ENCODE results near the gene TIMMDC1.
"Not testable (repeated sequence)": the region's sequence is repeated elsewhere in the genome, so short reads cannot be mapped to it uniquely, and the experiment has no call there.

The TIMMDC1 gene

GRCh38 chr3:119557192-119557876 lies 59.0 kb downstream of the TIMMDC1 start:
- no peak for DNase-seq (ENCODE audit: low read depth in 2 of 2)

GRCh38 chr3:119557877-119558269 lies 59.5 kb downstream of the TIMMDC1 start:
- DNase-seq (ENCODE audit: low read depth in 2 of 2), result no peak

GRCh38 chr3:119558626-119559317 lies 60.4 kb downstream of the TIMMDC1 start:
- no peak for DNase-seq (ENCODE audit: low read depth in 2 of 2)

- peak; percentile 44 to 51 for DNase-seq (ENCODE audit: low read depth in 2 of 2)
Measured at GRCh38 chr3:119559441-119559963, 61.2 kb downstream of the TIMMDC1 start, which contains the start of gene CD80. Gene CD80, minus strand, starts transcription at chr3:119559614. Its CDS starts 1,886 bp downstream, at chr3:119557728.

- no peak for DNase-seq (ENCODE audit: low read depth in 2 of 2)
Measured at GRCh38 chr3:119560160-119560559, 61.8 kb downstream of the TIMMDC1 start.

GRCh38 chr3:119562307-119562961 lies 64.1 kb downstream of the TIMMDC1 start:
- DNase-seq (ENCODE audit: low read depth in 2 of 2), result peak; percentile 34 to 36

GRCh38 chr3:119563334-119563733 lies 65.0 kb downstream of the TIMMDC1 start:
- DNase-seq (ENCODE audit: low read depth in 2 of 2), result not testable (repeated sequence)

GRCh38 chr3:119569156-119569555 lies 70.8 kb downstream of the TIMMDC1 start:
- no peak for DNase-seq (ENCODE audit: low read depth in 2 of 2)

- DNase-seq (ENCODE audit: low read depth in 2 of 2), result no peak
Measured at GRCh38 chr3:119570229-119570628, 71.9 kb downstream of the TIMMDC1 start.

- no peak for DNase-seq (ENCODE audit: low read depth in 2 of 2)
Measured at GRCh38 chr3:119571230-119571629, 72.9 kb downstream of the TIMMDC1 start.

GRCh38 chr3:119571688-119572087 lies 73.3 kb downstream of the TIMMDC1 start:
- no peak for DNase-seq (ENCODE audit: low read depth in 2 of 2)
